GM06990 (cell line): ENCODE results near the gene ZBTB7C.

Source experiments
- DNase-seq: peaks from one replicate; pipeline ENCODE4 v3.0.0-alpha.2; 2011; ENCODE audit not compliant: insufficient read length; ENCODE audit errors: extremely low read depth
- H3K27me3 ChIP-seq: replicated peaks from 2 replicates; pipeline ENCODE4 v1.6.0; 2011; ENCODE audit warnings: low read length; ENCODE audit not compliant: control insufficient read depth, insufficient read depth
- H3K36me3 ChIP-seq: 2 replicates; pipeline ENCODE4 v1.5.1; 2011; ENCODE audit warnings: low read length; ENCODE audit not compliant: control insufficient read depth, insufficient read depth
- H3K4me3 ChIP-seq: replicated peaks from 2 replicates; pipeline ENCODE4 v1.5.1; 2011; ENCODE audit warnings: low read depth, mild to moderate bottlenecking, control low read depth, low read length
- TF ChIP-seq, protein P1 (sequence below): IDR thresholded peaks from 2 replicates; pipeline ENCODE4 v1.5.1; 2011; ENCODE audit warnings: low read length, control low read depth, mild to moderate bottlenecking, inconsistent platforms; ENCODE audit not compliant: insufficient read depth, poor library complexity, severe bottlenecking

ZBTB7C gene

GRCh38 chr18:48126240-48126639 is 282.9 kb downstream of the ZBTB7C start:
- H3K4me3 ChIP-seq, result no peak overlapping the region
- DNase-seq, result no peak
- peaks cover 1% of the 10 kb centered on the region for H3K27me3 ChIP-seq
- TF ChIP-seq, protein P1, sequence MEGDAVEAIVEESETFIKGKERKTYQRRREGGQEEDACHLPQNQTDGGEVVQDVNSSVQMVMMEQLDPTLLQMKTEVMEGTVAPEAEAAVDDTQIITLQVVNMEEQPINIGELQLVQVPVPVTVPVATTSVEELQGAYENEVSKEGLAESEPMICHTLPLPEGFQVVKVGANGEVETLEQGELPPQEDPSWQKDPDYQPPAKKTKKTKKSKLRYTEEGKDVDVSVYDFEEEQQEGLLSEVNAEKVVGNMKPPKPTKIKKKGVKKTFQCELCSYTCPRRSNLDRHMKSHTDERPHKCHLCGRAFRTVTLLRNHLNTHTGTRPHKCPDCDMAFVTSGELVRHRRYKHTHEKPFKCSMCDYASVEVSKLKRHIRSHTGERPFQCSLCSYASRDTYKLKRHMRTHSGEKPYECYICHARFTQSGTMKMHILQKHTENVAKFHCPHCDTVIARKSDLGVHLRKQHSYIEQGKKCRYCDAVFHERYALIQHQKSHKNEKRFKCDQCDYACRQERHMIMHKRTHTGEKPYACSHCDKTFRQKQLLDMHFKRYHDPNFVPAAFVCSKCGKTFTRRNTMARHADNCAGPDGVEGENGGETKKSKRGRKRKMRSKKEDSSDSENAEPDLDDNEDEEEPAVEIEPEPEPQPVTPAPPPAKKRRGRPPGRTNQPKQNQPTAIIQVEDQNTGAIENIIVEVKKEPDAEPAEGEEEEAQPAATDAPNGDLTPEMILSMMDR, result no peak
- no peaks in the 10 kb centered on the region for H3K36me3 ChIP-seq

DNA sequence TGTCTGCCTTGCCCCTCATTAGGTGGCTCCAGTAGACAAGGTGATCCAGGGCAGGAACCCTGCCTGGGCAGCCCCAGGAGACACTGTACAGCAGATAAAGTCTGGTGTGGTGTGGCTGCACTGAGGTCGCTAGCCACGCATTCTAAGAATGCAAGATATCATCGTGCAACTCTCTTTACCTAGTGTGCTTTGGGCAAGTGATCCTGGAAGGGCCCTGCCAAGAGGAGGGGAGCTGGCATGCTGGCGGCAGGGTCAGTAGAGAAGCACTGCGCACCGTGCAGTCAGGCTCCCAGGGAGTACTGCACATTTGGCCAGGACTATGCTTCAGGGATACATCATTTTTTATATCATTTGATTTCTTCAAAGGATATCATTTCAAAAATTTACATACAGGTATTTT is 283.5 kb downstream of the ZBTB7C start:
- no peak for DNase-seq
- TF ChIP-seq, protein P1, result no peak

DNA sequence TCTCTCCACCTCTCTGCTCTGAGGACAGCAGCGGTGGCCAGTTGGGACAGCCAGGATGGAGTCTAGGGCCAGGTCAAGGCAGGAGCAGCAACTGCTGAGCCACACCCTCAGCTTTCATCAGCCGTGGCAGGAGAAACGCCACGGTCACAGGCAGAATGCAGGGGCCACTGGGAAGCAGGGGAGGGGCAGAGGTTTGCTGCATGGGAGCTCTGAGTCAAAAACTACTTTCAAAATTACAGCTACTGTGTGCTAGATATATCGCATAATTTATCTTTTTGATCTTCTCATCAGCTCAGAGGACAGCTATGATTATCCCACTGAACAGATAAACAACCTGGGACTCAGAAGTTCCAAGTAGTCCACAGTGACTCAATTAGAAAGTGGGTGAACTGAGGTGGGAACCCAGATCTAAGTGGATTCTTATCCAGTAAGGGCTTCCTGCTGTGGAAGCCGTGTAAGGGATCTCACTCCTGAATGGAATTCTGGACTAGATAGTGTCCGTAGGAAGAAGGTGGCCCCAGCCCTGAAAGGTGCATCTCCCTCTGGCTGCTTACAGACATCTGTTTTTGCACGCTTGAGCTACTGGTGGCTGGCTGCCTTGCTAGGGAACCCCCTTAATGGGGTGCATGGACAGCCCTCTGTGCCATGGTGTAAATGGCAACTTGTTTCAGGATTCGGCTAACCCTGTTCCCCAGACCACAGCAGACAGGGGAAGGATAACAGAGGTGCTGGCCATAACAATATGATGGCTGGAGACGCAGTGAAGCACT is 284.1 kb downstream of the ZBTB7C start:
- Histone ChIP-seq H3K4me3 (no peak overlapping the region), H3K27me3 (peaks cover 1% of the 10 kb centered on the region), H3K36me3 (no peaks in the 10 kb centered on the region)
- DNase-seq, result peak; percentile 41
- TF ChIP-seq, protein P1, result no peak

More for the DNA sequence above, 283.5 kb downstream of the ZBTB7C start:
- Histone ChIP-seq H3K36me3 (no peaks in the 10 kb centered on the region), H3K4me3 (no peak overlapping the region), H3K27me3 (peaks cover 1% of the 10 kb centered on the region)

DNA sequence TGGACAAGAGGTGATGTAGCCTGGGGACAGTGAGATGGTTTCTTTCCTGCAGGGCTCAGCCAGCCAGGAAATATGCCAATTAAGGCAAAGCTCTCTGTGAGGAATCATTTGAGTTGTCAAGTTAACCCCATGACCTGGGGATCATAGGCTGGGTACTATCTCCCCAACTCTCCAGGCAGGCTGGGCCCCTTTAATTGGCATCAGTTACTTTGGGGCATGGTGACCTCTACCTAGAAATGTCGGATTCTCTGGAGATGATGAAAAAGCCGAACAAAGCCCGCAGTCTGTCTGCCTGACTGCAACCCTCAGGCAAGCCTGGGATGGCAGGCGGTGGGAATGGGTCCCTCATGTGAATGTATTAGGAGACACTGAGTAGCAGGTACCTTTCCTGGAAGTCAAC is 285.2 kb downstream of the ZBTB7C start:
- Histone ChIP-seq H3K36me3 (no peaks in the 10 kb centered on the region), H3K27me3 (no peaks in the 10 kb centered on the region; the same call in 1 of the 2 replicates), H3K4me3 (no peak overlapping the region)
- no peak for DNase-seq
- TF ChIP-seq, protein P1, result no peak

GRCh38 chr18:48123324-48123723 is 285.9 kb downstream of the ZBTB7C start:
- Histone ChIP-seq H3K4me3 (no peak overlapping the region), H3K27me3 (no peaks in the 10 kb centered on the region; the same call in 1 of the 2 replicates), H3K36me3 (no peaks in the 10 kb centered on the region)
- TF ChIP-seq, protein P1, result no peak
- DNase-seq, result no peak
